ENCODE data around the gene RGS11.
A peak's percentile ranks its signal among the peaks of the same experiment; 100 is the strongest.

The RGS11 gene

GRCh38 chr16:228151-228851 is 47.4 kb downstream of the RGS11 start:
- H3K27ac ChIP-seq (ENCODE audit: poor library complexity, severe bottlenecking) = peak overlapping the region; percentile 45
- H3K36me3 ChIP-seq (ENCODE audit: low read depth) = peaks cover 45% of the 10 kb centered on the region
- H3K4me1 ChIP-seq (ENCODE audit: insufficient read depth, poor library complexity, severe bottlenecking) = peaks cover 10% of the 10 kb centered on the region
- H3K27me3 ChIP-seq (ENCODE audit: insufficient read depth, poor library complexity, severe bottlenecking) = no peaks in the 10 kb centered on the region
- no peak for TF ChIP-seq CTCF (IDR thresholded peaks at IDR 0.05; ENCODE audit: poor library complexity, severe bottlenecking)
- DNase-seq (ENCODE audit: low spot score) = no peak
- peak overlapping the region; percentile 80 for H3K4me3 ChIP-seq (ENCODE audit: severe bottlenecking)
- ATAC-seq (ENCODE audit: low read depth) = peak; percentile 22
- no peaks in the 10 kb centered on the region for H3K9me3 ChIP-seq (ENCODE audit: severe bottlenecking)

- no peak for DNase-seq (ENCODE audit: low spot score)
- TF ChIP-seq CTCF (IDR thresholded peaks at IDR 0.05; ENCODE audit: poor library complexity, severe bottlenecking) = no peak
- Histone ChIP-seq H3K36me3 (ENCODE audit: low read depth) (peaks cover 86% of the 10 kb centered on the region), H3K9me3 (ENCODE audit: severe bottlenecking) (no peaks in the 10 kb centered on the region), H3K4me3 (ENCODE audit: severe bottlenecking) (no peak overlapping the region), H3K27ac (ENCODE audit: poor library complexity, severe bottlenecking) (no peak overlapping the region), H3K4me1 (ENCODE audit: insufficient read depth, poor library complexity, severe bottlenecking) (no peaks in the 10 kb centered on the region), H3K27me3 (ENCODE audit: insufficient read depth, poor library complexity, severe bottlenecking) (no peaks in the 10 kb centered on the region)
- ATAC-seq (ENCODE audit: low read depth) = no peak
Observed at GRCh38 chr16:220021-220420, 55.7 kb downstream of the RGS11 start.

All from RWPE2 (cell line).